ENCODE data around the gene SORCS2.
A peak's percentile ranks its signal among the peaks of the same experiment; 100 is the strongest.

The SORCS2 gene

GRCh38 chr4:7192252-7193029 lies at the start of gene SORCS2:
SORCS2 (plus strand) TSS chr4:7192538.
- peak; percentile 51 to 68 for ATAC-seq

- no peak for ATAC-seq
These were observed 47.7 kb upstream of the SORCS2 start for GRCh38 chr4:7144374-7145290.

GRCh38 chr4:7145291-7145934 lies 46.9 kb upstream of the SORCS2 start:
- ATAC-seq: no peak

GRCh38 chr4:7146059-7146785 lies 46.1 kb upstream of the SORCS2 start:
- no peak for ATAC-seq

GRCh38 chr4:7146786-7147115 lies 45.6 kb upstream of the SORCS2 start:
- ATAC-seq: no peak

- ATAC-seq: no peak
These were observed 45.1 kb upstream of the SORCS2 start for GRCh38 chr4:7147261-7147660.

- no peak for ATAC-seq
These were observed 44.6 kb upstream of the SORCS2 start for GRCh38 chr4:7147661-7148310.

GRCh38 chr4:7148337-7148736 lies 44.0 kb upstream of the SORCS2 start:
- ATAC-seq: no peak

GRCh38 chr4:7150036-7150635 lies 42.2 kb upstream of the SORCS2 start:
- ATAC-seq: no peak

- no peak for ATAC-seq
These were observed 40.6 kb upstream of the SORCS2 start for GRCh38 chr4:7151668-7152227.

GRCh38 chr4:7153711-7154110 lies 38.6 kb upstream of the SORCS2 start:
- ATAC-seq: no peak

- no peak for ATAC-seq
These were observed 37.9 kb upstream of the SORCS2 start for GRCh38 chr4:7154351-7154981.

GRCh38 chr4:7155590-7156071 lies 36.7 kb upstream of the SORCS2 start:
- ATAC-seq: no peak

GRCh38 chr4:7156328-7156727 lies 36.0 kb upstream of the SORCS2 start:
- no peak for ATAC-seq

- no peak for ATAC-seq
These were observed 35.4 kb upstream of the SORCS2 start for GRCh38 chr4:7156761-7157488.

- ATAC-seq: no peak
These were observed 34.7 kb upstream of the SORCS2 start for GRCh38 chr4:7157666-7158065.

- no peak for ATAC-seq
These were observed 34.1 kb upstream of the SORCS2 start for GRCh38 chr4:7158081-7158750.

- ATAC-seq: no peak
These were observed 33.3 kb upstream of the SORCS2 start for GRCh38 chr4:7158991-7159390.

GRCh38 chr4:7159923-7160322 lies 32.4 kb upstream of the SORCS2 start:
- ATAC-seq: no peak
